ENCODE measurements around the gene MYRIP.

- no peak for TF ChIP-seq POLR2AphosphoS5 (IDR thresholded peaks at IDR 0.05; ENCODE audit: low read depth, low read length)
- TF ChIP-seq POLR2A (IDR thresholded peaks at IDR 0.05; ENCODE audit: low read depth, low read length), result no peak
Measured at GRCh38 chr3:40258064-40258463, 448.7 kb downstream of the MYRIP start.

Measured in GM12892 (cell line).